IMR-90 (cell line): ENCODE measurements around the gene WDR47. TPM values are rescaled to one million over a fixed set of nuclear protein-coding genes. Genes with fewer than 3 reads are reported as not detected.

Source experiments
- ATAC-seq: fragments of 200-7000 bp; cut with Tn5 transposase; 2 replicates; pipeline ENCODE4 v1.9.1; 2020; ENCODE audit warnings: low read depth, mild to moderate bottlenecking, moderate library complexity
- BruUV-seq: library from RNA; stranded (reverse); fragments of 400-500 nt; replicated peaks from 2 replicates; lab custom pipeline; 2021; lab: Mats Ljungman, UMichigan
- CTCF ChIA-PET: fragments of 300-600 bp; formaldehyde crosslinking; extraction: SDS; loops from one replicate; lab custom pipeline; 2021; ENCODE audit warnings: antibody characterized with exemption; lab: Yijun Ruan, JAX
- POLR2A ChIA-PET: fragments of 300-600 bp; sonication (Branson Sonifier 250); formaldehyde crosslinking; loops from one replicate; lab custom pipeline; 2022; ENCODE audit warnings: antibody characterized with exemption; ENCODE audit not compliant: unreplicated experiment; lab: Charles Lee
- DNase-seq: peaks from one replicate; pipeline ENCODE4 v3.0.0; 2013
- H2AFZ ChIP-seq: replicated peaks from 2 replicates; pipeline ENCODE3; 2013; ENCODE audit warnings: low read length, mild to moderate bottlenecking; ENCODE audit not compliant: poor library complexity
- H2AK5ac ChIP-seq: 2 replicates; pipeline ENCODE4 v1.6.1; 2013; ENCODE audit warnings: low read depth, low read length, inconsistent platforms
- H2AK9ac ChIP-seq: replicated peaks from 2 replicates; pipeline ENCODE3; 2013; ENCODE audit warnings: mild to moderate bottlenecking, low read depth, low read length, moderate library complexity; ENCODE audit not compliant: poor library complexity
- H2BK120ac ChIP-seq: 2 replicates; pipeline ENCODE4 v1.6.1; 2013; ENCODE audit warnings: low read depth, low read length, inconsistent platforms
- H2BK15ac ChIP-seq: 3 replicates; pipeline ENCODE4 v1.6.1; 2013; ENCODE audit warnings: low read depth, low read length, inconsistent platforms
- H2BK20ac ChIP-seq: 2 replicates; pipeline ENCODE4 v1.6.1; 2013; ENCODE audit warnings: low read depth, mild to moderate bottlenecking, inconsistent platforms, low read length, moderate library complexity
- H2BK5ac ChIP-seq: 2 replicates; pipeline ENCODE4 v1.6.1; 2013; ENCODE audit warnings: mild to moderate bottlenecking, low read depth, low read length, inconsistent platforms; ENCODE audit not compliant: poor library complexity, severe bottlenecking
- H3K14ac ChIP-seq: replicated peaks from 2 replicates; pipeline ENCODE4 v1.6.1; 2013; ENCODE audit warnings: low read depth, low read length, inconsistent platforms
- H3K18ac ChIP-seq: 2 replicates; pipeline ENCODE4 v1.6.1; 2013; ENCODE audit warnings: low read depth, low read length, control low read depth
- H3K23ac ChIP-seq: 2 replicates; pipeline ENCODE4 v1.6.1; 2013; ENCODE audit warnings: low read depth, low read length, inconsistent platforms
- H3K27ac ChIP-seq: 2 replicates; pipeline ENCODE4 v1.5.1; 2013; ENCODE audit warnings: mild to moderate bottlenecking, control low read depth, low read length; ENCODE audit not compliant: insufficient read depth
- H3K27me3 ChIP-seq: 2 replicates; pipeline ENCODE4 v1.6.1; 2013; ENCODE audit warnings: low read length; ENCODE audit not compliant: control insufficient read depth, insufficient read depth
- H3K36me3 ChIP-seq: 2 replicates; pipeline ENCODE4 v1.6.1; 2013; ENCODE audit warnings: low read length, mixed read lengths; ENCODE audit not compliant: control insufficient read depth, insufficient read depth
- H3K4ac ChIP-seq: 2 replicates; pipeline ENCODE4 v1.6.1; 2013; ENCODE audit warnings: low read depth, low read length, inconsistent platforms
- H3K4me1 ChIP-seq: 2 replicates; pipeline ENCODE4 v1.6.1; 2013; ENCODE audit warnings: low read length, mixed read lengths; ENCODE audit not compliant: control insufficient read depth, insufficient read depth
- H3K4me2 ChIP-seq: 2 replicates; pipeline ENCODE4 v1.6.1; 2013; ENCODE audit warnings: low read depth, mild to moderate bottlenecking, control low read depth, low read length, moderate library complexity
- H3K4me3 ChIP-seq: 2 replicates; pipeline ENCODE4 v1.5.1; 2013; ENCODE audit warnings: low read depth, mild to moderate bottlenecking, control low read depth, low read length, moderate library complexity; ENCODE audit not compliant: insufficient read depth
- H3K56ac ChIP-seq: 2 replicates; pipeline ENCODE4 v1.6.1; 2013; ENCODE audit warnings: low read length, inconsistent platforms; ENCODE audit not compliant: insufficient read depth; ENCODE audit errors: extremely low read depth
- H3K79me1 ChIP-seq, 2 experiments: 2 replicates each; pipeline ENCODE4 v1.6.1; 2013; ENCODE audit warnings: low read length in 2 of 2, inconsistent platforms in 1 of 2, low read depth in 1 of 2
- H3K9ac ChIP-seq: 2 replicates; pipeline ENCODE4 v1.6.1; 2013; ENCODE audit warnings: low read depth, low read length, control low read depth
- H3K9me1 ChIP-seq: 2 replicates; pipeline ENCODE4 v1.6.1; 2013; ENCODE audit warnings: low read length, inconsistent platforms; ENCODE audit not compliant: insufficient read depth
- H3K9me3 ChIP-seq: 2 replicates; pipeline ENCODE4 v1.6.1; 2013; ENCODE audit warnings: low read length; ENCODE audit not compliant: control insufficient read depth, insufficient read depth
- H4K20me1 ChIP-seq: 2 replicates; pipeline ENCODE4 v1.6.1; 2013; ENCODE audit warnings: low read length, inconsistent platforms; ENCODE audit not compliant: insufficient read depth
- H4K5ac ChIP-seq: 2 replicates; pipeline ENCODE4 v1.6.1; 2013; ENCODE audit warnings: mild to moderate bottlenecking, low read depth, low read length, control low read depth
- H4K8ac ChIP-seq, 2 experiments: 2 replicates each; pipeline ENCODE4 v1.6.1; 2013; ENCODE audit warnings: low read depth in 2 of 2, low read length in 2 of 2, control low read depth in 1 of 2, inconsistent platforms in 1 of 2
- H4K91ac ChIP-seq: 2 replicates; pipeline ENCODE4 v1.6.1; 2013; ENCODE audit warnings: low read depth, low read length, inconsistent platforms; ENCODE audit not compliant: insufficient read depth
- CTCF ChIP-seq: conservative IDR thresholded peaks from 2 replicates; pipeline ENCODE4 v1.5.1; 2012; ENCODE audit warnings: mild to moderate bottlenecking, low read depth, low read length, improper control_type of control experiment
- MXI1 ChIP-seq: IDR thresholded peaks from 2 replicates; pipeline ENCODE4 v1.6.1; 2012; ENCODE audit warnings: low read depth, mild to moderate bottlenecking, low read length, moderate library complexity, borderline replicate concordance
- NFE2L2 ChIP-seq: fragments of 150-350 bp; IDR thresholded peaks from 2 replicates; pipeline ENCODE4 v1.6.1; 2016; ENCODE audit warnings: low read depth, mild to moderate bottlenecking, low read length
- POLR2A ChIP-seq: IDR thresholded peaks from 2 replicates; pipeline ENCODE4 v1.6.1; 2012; ENCODE audit warnings: mild to moderate bottlenecking, low read depth, low read length
- WGBS, 2 experiments: methylation state at CpG; one replicate each; pipeline versions ENCODE4 v1.1.5 to v1.1.7; 2013; ENCODE audit warnings: missing lambda C conversion rate in 2 of 2; ENCODE audit not compliant: insufficient read length in 1 of 2; ENCODE audit errors: extremely low coverage in 2 of 2; 5-methylcytosine and 5-hydroxymethylcytosine counted together
- dilution Hi-C: fragments of 300-500 bp; cut with HindIII; formaldehyde crosslinking; loops from one replicate; pipeline ENCODE4 v1.14.3; 2018; ENCODE audit warnings: low sequenced_read_pairs; ENCODE audit not compliant: unreplicated experiment
- in situ Hi-C: fragments of 300-500 bp; cut with MboI; formaldehyde crosslinking; loops from 3 replicates; pipeline ENCODE4 v1.14.3; 2019; ENCODE audit warnings: low sequenced_read_pairs, inconsistent platforms, mixed read lengths
- intact Hi-C: fragments of 100-400 bp; cut with micrococcal nuclease; formaldehyde crosslinking; loops from 2 replicates; pipeline ENCODE4 v1.10.0; 2022
- polyA plus RNA-seq, 3 experiments: library from polyadenylated mRNA; depleted of rRNA; stranded (reverse); fragments of >200 nt; gene quantifications; 2 replicates each; pipeline ENCODE4 v1.2.3, GENCODE V29; 2012; ENCODE audit warnings: low replicate concordance in 1 of 3
- total RNA-seq: library from RNA; depleted of rRNA; stranded (reverse); fragments of >200 nt; gene quantifications from 2 replicates; pipeline ENCODE4 v1.2.3, GENCODE V29; 2012
- TF ChIP-seq, protein P1 (sequence below): fragments of 150-350 bp; IDR thresholded peaks from 2 replicates; pipeline ENCODE4 v1.6.1; 2016; ENCODE audit warnings: low read depth, mild to moderate bottlenecking, low read length, moderate library complexity, borderline replicate concordance

WDR47 gene
- total and polyA plus RNA-seq, 2 of the 4 experiments (the other 2 are of a cell fraction) = 8.2 to 17.4 TPM

GRCh38 chr1:108972951-108973350 is 69.0 kb downstream of the WDR47 start:
- H2AFZ ChIP-seq = no peak overlapping the region
- H2AK5ac ChIP-seq = no peak overlapping the region
- no peak overlapping the region for H2BK5ac ChIP-seq
- H3K4ac ChIP-seq = no peak overlapping the region
- H3K4me1 ChIP-seq = no peaks in the 10 kb centered on the region
- H3K27ac ChIP-seq = no peak overlapping the region
- H3K9me1 ChIP-seq = 0 out of 2 replicates have a peak, but pooled peaks cover 3% of the 10 kb centered on the region
- no peaks in the 10 kb centered on the region for H3K9me3 ChIP-seq
- no peak for DNase-seq
- H2BK120ac ChIP-seq = no peak overlapping the region
- ATAC-seq = no peak
- H3K79me1 ChIP-seq = no peaks in the 10 kb centered on the region
- TF ChIP-seq MXI1 = no peak
- no peak for TF ChIP-seq CTCF
- TF ChIP-seq NFE2L2 = no peak
- TF ChIP-seq, protein P1, sequence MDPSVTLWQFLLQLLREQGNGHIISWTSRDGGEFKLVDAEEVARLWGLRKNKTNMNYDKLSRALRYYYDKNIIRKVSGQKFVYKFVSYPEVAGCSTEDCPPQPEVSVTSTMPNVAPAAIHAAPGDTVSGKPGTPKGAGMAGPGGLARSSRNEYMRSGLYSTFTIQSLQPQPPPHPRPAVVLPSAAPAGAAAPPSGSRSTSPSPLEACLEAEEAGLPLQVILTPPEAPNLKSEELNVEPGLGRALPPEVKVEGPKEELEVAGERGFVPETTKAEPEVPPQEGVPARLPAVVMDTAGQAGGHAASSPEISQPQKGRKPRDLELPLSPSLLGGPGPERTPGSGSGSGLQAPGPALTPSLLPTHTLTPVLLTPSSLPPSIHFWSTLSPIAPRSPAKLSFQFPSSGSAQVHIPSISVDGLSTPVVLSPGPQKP = no peak
- no peak for TF ChIP-seq POLR2A
- H3K36me3 ChIP-seq = peaks cover 19% of the 10 kb centered on the region
- H2AK9ac ChIP-seq = no peak overlapping the region
- in situ Hi-C loops (no loop called here), intact Hi-C loops (no loop called here), dilution Hi-C loops (no loop called here)
- H3K27me3 ChIP-seq = no peaks in the 10 kb centered on the region
- POLR2A ChIA-PET = no interaction called here
- BruUV-seq = no TSS peak
- CTCF ChIA-PET = interaction anchor here (0.6 kb wide), 1 partner anchor 9 kb away, joined by 4 read pairs; no protein-coding TSS in a partner anchor
- no peak overlapping the region for H4K91ac ChIP-seq
- no peak overlapping the region for H3K14ac ChIP-seq
- no peak overlapping the region for H2BK15ac ChIP-seq
- no peak overlapping the region; the same call in 1 of the 2 replicates for H3K56ac ChIP-seq
- WGBS, 2 experiments = no CpG with 5 or more reads among the region's 1 CpG
- no peak overlapping the region for H3K9ac ChIP-seq
- H3K18ac ChIP-seq = no peak overlapping the region
- H2BK20ac ChIP-seq = no peak overlapping the region
- no peak overlapping the region for H3K4me3 ChIP-seq
- no peak overlapping the region for H3K4me2 ChIP-seq
- H3K23ac ChIP-seq = no peak overlapping the region
- no peak overlapping the region for H4K8ac ChIP-seq
- no peak overlapping the region for H4K5ac ChIP-seq
- no peaks in the 10 kb centered on the region for H4K20me1 ChIP-seq
